H1 (cell line): ENCODE data around the gene CD300A. TPM values are rescaled to one million over a fixed set of nuclear protein-coding genes. Genes with fewer than 3 reads are reported as not detected.

Source experiments
- EP300 ChIP-seq, 2 experiments: IDR thresholded peaks; 1 replicate in 1 of 2; 2 replicates in 1 of 2; pipeline ENCODE4 v1.6.1; 2011 to 2012; ENCODE audit warnings: low read depth in 2 of 2, low read length in 2 of 2, mild to moderate bottlenecking in 2 of 2, borderline replicate concordance in 1 of 2, inconsistent platforms in 1 of 2, moderate library complexity in 1 of 2
- KDM1A ChIP-seq: fragments of 200-600, 300-600 bp; sonication (generic); IDR thresholded peaks from 2 replicates; pipeline ENCODE4 v1.7.1; 2016; ENCODE audit warnings: mild to moderate bottlenecking, low read length, borderline replicate concordance
- SAP30 ChIP-seq: fragments of 300-600 bp; sonication (generic); IDR thresholded peaks from 2 replicates; pipeline ENCODE4 v1.7.1; 2012; ENCODE audit warnings: low read length, moderate library complexity, mild to moderate bottlenecking, inconsistent platforms; ENCODE audit not compliant: insufficient read depth, insufficient replicate concordance
- polyA plus RNA-seq, 7 experiments: library from polyadenylated mRNA; depleted of rRNA in 3 of 7; stranded (reverse) in 5 of 7; unstranded in 2 of 7; fragments of >200 nt in 5 of 7; fragments of 200-250 nt in 2 of 7; gene quantifications; 1 replicate in 5 of 7; 2 replicates in 1 of 7; 4 replicates in 1 of 7; pipeline versions ENCODE4 v1.2.1 to v1.2.3, GENCODE V29; 2011 to 2013; ENCODE audit warnings: missing spikeins in 2 of 7, mixed read lengths in 2 of 7
- total RNA-seq: library from RNA; stranded (reverse); fragmentation: NEBNext Ultra II Directional; extraction: Animal tissue kit (Norgen Biotek cat#: 25700); gene quantifications from 2 replicates; pipeline ENCODE4 v1.2.1, GENCODE V29; 2021
- TF ChIP-seq, protein P1 (sequence below): fragments of 300-600 bp; sonication (generic); IDR thresholded peaks from 2 replicates; pipeline ENCODE4 v1.7.1; 2012; ENCODE audit warnings: low read length, moderate library complexity, mild to moderate bottlenecking, inconsistent platforms; ENCODE audit not compliant: insufficient replicate concordance
- TF ChIP-seq, protein P2 (sequence below): IDR thresholded peaks from 2 replicates; pipeline ENCODE4 v1.6.1; 2011; ENCODE audit warnings: low read depth, mild to moderate bottlenecking, low read length; ENCODE audit not compliant: insufficient read depth
- TF ChIP-seq, protein P3 (sequence below), 3 experiments: IDR thresholded peaks; 1 replicate in 2 of 3; 2 replicates in 1 of 3; pipeline versions ENCODE4 v1.5.1 to v1.6.1; 2011; ENCODE audit warnings: low read length in 3 of 3, mild to moderate bottlenecking in 3 of 3, inconsistent platforms in 2 of 3, low read depth in 1 of 3, moderate library complexity in 1 of 3; ENCODE audit not compliant: insufficient read depth in 1 of 3; ENCODE audit errors: control extremely low read depth in 1 of 3

Gene CD300A
- total and polyA plus RNA-seq, 2 of the 8 experiments (the other 6 are each of a cell fraction or from before 2014, with no cell fraction given): 0.52 to 1.3 TPM

DNA sequence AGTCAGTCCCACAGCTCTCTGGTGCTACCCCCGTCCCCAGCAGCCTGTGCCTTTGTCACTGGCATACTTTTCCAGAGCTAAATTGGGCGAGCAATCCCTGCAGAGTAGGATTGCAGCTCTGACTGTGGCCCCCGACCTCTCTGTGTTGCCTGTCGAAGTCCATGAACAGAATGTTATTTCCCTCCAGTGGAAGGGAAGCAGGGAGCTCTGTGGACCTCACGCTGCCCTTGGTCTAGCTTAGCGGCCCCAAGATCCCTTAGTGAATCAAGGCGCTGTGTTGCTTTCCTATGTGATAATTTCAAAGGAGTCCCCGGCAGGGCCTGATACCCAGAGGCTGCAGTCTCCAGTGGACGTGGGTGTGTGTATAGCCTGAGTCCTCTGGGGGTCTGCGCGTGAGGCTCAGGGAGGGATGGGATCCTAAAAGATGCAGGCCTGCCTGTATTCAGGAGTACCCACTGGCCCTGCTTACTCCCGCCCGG, 15.5 kb upstream of the CD300A start (continued):
- TF ChIP-seq, protein P1, sequence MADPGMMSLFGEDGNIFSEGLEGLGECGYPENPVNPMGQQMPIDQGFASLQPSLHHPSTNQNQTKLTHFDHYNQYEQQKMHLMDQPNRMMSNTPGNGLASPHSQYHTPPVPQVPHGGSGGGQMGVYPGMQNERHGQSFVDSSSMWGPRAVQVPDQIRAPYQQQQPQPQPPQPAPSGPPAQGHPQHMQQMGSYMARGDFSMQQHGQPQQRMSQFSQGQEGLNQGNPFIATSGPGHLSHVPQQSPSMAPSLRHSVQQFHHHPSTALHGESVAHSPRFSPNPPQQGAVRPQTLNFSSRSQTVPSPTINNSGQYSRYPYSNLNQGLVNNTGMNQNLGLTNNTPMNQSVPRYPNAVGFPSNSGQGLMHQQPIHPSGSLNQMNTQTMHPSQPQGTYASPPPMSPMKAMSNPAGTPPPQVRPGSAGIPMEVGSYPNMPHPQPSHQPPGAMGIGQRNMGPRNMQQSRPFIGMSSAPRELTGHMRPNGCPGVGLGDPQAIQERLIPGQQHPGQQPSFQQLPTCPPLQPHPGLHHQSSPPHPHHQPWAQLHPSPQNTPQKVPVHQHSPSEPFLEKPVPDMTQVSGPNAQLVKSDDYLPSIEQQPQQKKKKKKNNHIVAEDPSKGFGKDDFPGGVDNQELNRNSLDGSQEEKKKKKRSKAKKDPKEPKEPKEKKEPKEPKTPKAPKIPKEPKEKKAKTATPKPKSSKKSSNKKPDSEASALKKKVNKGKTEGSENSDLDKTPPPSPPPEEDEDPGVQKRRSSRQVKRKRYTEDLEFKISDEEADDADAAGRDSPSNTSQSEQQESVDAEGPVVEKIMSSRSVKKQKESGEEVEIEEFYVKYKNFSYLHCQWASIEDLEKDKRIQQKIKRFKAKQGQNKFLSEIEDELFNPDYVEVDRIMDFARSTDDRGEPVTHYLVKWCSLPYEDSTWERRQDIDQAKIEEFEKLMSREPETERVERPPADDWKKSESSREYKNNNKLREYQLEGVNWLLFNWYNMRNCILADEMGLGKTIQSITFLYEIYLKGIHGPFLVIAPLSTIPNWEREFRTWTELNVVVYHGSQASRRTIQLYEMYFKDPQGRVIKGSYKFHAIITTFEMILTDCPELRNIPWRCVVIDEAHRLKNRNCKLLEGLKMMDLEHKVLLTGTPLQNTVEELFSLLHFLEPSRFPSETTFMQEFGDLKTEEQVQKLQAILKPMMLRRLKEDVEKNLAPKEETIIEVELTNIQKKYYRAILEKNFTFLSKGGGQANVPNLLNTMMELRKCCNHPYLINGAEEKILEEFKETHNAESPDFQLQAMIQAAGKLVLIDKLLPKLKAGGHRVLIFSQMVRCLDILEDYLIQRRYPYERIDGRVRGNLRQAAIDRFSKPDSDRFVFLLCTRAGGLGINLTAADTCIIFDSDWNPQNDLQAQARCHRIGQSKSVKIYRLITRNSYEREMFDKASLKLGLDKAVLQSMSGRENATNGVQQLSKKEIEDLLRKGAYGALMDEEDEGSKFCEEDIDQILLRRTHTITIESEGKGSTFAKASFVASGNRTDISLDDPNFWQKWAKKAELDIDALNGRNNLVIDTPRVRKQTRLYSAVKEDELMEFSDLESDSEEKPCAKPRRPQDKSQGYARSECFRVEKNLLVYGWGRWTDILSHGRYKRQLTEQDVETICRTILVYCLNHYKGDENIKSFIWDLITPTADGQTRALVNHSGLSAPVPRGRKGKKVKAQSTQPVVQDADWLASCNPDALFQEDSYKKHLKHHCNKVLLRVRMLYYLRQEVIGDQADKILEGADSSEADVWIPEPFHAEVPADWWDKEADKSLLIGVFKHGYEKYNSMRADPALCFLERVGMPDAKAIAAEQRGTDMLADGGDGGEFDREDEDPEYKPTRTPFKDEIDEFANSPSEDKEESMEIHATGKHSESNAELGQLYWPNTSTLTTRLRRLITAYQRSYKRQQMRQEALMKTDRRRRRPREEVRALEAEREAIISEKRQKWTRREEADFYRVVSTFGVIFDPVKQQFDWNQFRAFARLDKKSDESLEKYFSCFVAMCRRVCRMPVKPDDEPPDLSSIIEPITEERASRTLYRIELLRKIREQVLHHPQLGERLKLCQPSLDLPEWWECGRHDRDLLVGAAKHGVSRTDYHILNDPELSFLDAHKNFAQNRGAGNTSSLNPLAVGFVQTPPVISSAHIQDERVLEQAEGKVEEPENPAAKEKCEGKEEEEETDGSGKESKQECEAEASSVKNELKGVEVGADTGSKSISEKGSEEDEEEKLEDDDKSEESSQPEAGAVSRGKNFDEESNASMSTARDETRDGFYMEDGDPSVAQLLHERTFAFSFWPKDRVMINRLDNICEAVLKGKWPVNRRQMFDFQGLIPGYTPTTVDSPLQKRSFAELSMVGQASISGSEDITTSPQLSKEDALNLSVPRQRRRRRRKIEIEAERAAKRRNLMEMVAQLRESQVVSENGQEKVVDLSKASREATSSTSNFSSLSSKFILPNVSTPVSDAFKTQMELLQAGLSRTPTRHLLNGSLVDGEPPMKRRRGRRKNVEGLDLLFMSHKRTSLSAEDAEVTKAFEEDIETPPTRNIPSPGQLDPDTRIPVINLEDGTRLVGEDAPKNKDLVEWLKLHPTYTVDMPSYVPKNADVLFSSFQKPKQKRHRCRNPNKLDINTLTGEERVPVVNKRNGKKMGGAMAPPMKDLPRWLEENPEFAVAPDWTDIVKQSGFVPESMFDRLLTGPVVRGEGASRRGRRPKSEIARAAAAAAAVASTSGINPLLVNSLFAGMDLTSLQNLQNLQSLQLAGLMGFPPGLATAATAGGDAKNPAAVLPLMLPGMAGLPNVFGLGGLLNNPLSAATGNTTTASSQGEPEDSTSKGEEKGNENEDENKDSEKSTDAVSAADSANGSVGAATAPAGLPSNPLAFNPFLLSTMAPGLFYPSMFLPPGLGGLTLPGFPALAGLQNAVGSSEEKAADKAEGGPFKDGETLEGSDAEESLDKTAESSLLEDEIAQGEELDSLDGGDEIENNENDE: no peak
- TF ChIP-seq SAP30 (no peak), KDM1A (no peak), EP300 (IDR thresholded peaks at IDR 0.05; ENCODE audit: borderline replicate concordance in 1 of 2, low read depth in 2 of 2, low read length in 2 of 2) (no peak)
- TF ChIP-seq, protein P2, sequence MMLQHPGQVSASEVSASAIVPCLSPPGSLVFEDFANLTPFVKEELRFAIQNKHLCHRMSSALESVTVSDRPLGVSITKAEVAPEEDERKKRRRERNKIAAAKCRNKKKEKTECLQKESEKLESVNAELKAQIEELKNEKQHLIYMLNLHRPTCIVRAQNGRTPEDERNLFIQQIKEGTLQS: no peak
- TF ChIP-seq, protein P3, sequence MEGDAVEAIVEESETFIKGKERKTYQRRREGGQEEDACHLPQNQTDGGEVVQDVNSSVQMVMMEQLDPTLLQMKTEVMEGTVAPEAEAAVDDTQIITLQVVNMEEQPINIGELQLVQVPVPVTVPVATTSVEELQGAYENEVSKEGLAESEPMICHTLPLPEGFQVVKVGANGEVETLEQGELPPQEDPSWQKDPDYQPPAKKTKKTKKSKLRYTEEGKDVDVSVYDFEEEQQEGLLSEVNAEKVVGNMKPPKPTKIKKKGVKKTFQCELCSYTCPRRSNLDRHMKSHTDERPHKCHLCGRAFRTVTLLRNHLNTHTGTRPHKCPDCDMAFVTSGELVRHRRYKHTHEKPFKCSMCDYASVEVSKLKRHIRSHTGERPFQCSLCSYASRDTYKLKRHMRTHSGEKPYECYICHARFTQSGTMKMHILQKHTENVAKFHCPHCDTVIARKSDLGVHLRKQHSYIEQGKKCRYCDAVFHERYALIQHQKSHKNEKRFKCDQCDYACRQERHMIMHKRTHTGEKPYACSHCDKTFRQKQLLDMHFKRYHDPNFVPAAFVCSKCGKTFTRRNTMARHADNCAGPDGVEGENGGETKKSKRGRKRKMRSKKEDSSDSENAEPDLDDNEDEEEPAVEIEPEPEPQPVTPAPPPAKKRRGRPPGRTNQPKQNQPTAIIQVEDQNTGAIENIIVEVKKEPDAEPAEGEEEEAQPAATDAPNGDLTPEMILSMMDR (IDR thresholded peaks at IDR 0.05; ENCODE audit: control extremely low read depth in 1 of 3, insufficient read depth in 1 of 3, low read depth in 1 of 3, low read length in 3 of 3): no peak
